ENCODE results near the gene LBH.

DNA sequence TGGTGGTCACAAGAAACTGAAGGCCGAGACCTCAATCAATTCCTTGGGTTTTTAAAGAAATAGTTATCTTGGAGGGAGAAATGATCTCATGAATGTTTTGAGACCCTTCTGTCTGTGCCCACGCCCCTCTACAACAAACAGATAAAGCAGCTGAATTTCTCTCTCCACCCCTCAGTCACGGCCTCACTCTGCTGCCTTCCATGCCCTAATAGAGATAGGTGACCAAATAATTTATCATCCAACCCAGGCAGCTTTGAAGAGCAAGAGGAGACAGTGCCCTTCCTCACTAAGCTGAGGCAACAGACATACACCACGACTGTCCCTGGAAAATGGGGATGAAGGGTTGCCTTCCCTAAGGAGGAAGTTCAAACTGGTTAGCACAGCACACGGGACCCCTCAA is 71.2 kb downstream of the LBH start:
- TF ChIP-seq, protein P1, sequence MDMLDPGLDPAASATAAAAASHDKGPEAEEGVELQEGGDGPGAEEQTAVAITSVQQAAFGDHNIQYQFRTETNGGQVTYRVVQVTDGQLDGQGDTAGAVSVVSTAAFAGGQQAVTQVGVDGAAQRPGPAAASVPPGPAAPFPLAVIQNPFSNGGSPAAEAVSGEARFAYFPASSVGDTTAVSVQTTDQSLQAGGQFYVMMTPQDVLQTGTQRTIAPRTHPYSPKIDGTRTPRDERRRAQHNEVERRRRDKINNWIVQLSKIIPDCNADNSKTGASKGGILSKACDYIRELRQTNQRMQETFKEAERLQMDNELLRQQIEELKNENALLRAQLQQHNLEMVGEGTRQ (IDR thresholded peaks at IDR 0.05; ENCODE audit: low read depth, low read length) = no peak
- TF ChIP-seq, protein P1 (CRISPR knock-in tag; IDR thresholded peaks at IDR 0.05; ENCODE audit: borderline replicate concordance) = no peak
- TF ChIP-seq ZSCAN12 (CRISPR knock-in tag; IDR thresholded peaks at IDR 0.05) (no peak), EZH2 (conservative IDR thresholded peaks at IDR 0.05; ENCODE audit: low read depth, low read length) (no peak), CHCHD3 (CRISPR knock-in tag; IDR thresholded peaks at IDR 0.05) (no peak), POLR2A (IDR thresholded peaks at IDR 0.05; ENCODE audit: insufficient read depth in 1 of 2, low read depth in 2 of 2, low read length in 2 of 2) (no peak), ZNF703 (CRISPR knock-in tag; IDR thresholded peaks at IDR 0.05; ENCODE audit: borderline replicate concordance) (no peak), HDAC6 (IDR thresholded peaks at IDR 0.05; ENCODE audit: low read depth, low read length) (no peak), HDAC1 (CRISPR knock-in tag; IDR thresholded peaks at IDR 0.05) (no peak)
- TF ChIP-seq, protein P2, sequence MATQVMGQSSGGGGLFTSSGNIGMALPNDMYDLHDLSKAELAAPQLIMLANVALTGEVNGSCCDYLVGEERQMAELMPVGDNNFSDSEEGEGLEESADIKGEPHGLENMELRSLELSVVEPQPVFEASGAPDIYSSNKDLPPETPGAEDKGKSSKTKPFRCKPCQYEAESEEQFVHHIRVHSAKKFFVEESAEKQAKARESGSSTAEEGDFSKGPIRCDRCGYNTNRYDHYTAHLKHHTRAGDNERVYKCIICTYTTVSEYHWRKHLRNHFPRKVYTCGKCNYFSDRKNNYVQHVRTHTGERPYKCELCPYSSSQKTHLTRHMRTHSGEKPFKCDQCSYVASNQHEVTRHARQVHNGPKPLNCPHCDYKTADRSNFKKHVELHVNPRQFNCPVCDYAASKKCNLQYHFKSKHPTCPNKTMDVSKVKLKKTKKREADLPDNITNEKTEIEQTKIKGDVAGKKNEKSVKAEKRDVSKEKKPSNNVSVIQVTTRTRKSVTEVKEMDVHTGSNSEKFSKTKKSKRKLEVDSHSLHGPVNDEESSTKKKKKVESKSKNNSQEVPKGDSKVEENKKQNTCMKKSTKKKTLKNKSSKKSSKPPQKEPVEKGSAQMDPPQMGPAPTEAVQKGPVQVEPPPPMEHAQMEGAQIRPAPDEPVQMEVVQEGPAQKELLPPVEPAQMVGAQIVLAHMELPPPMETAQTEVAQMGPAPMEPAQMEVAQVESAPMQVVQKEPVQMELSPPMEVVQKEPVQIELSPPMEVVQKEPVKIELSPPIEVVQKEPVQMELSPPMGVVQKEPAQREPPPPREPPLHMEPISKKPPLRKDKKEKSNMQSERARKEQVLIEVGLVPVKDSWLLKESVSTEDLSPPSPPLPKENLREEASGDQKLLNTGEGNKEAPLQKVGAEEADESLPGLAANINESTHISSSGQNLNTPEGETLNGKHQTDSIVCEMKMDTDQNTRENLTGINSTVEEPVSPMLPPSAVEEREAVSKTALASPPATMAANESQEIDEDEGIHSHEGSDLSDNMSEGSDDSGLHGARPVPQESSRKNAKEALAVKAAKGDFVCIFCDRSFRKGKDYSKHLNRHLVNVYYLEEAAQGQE (IDR thresholded peaks at IDR 0.05; ENCODE audit: borderline replicate concordance in 1 of 2, low read depth in 1 of 2, low read length in 2 of 2) = no peak
